B cell (primary cell): Measurements from ENCODE around the gene HIP1R.

Source experiments
- CTCF ChIP-seq: fragments of 200-600 bp; IDR thresholded peaks from one replicate; pipeline ENCODE4 v1.8.0; 2022; ENCODE audit warnings: antibody characterized with exemption, mild to moderate bottlenecking
- EZH2 ChIP-seq: IDR thresholded peaks from 2 replicates; pipeline ENCODE4 v1.6.1; 2012; ENCODE audit warnings: borderline replicate concordance, low read depth, mild to moderate bottlenecking, moderate library complexity, low read length; ENCODE audit not compliant: insufficient read depth, poor library complexity, severe bottlenecking

- TF ChIP-seq CTCF (no peak), EZH2 (no peak)
Observed at GRCh38 chr12:122811777-122812176, 23.5 kb upstream of the HIP1R start.
